ENCODE data around the gene RALGAPA2.

GRCh38 chr20:20495729-20496503 is 216.5 kb downstream of the RALGAPA2 start:
- TF ChIP-seq ZNF274 (IDR thresholded peaks at IDR 0.05; ENCODE audit: low read depth, low read length) (no peak), SUZ12 (IDR thresholded peaks at IDR 0.05; ENCODE audit: extremely low read depth, insufficient read depth, insufficient read length) (no peak), YY1 (IDR thresholded peaks at IDR 0.05; ENCODE audit: insufficient read depth, insufficient read length) (no peak)

Measured in NT2/D1 (cell line).